CD4-positive, alpha-beta T cell (primary cell): Measurements from ENCODE around the gene ANKRD44. TPM values are rescaled to one million over a fixed set of nuclear protein-coding genes. Genes with fewer than 3 reads are reported as not detected.

ENCODE experiments used
- ATAC-seq: fragments of 200-7000 bp; cut with Tn5 transposase; one replicate; pipeline ENCODE4 v1.10.0; 2022; ENCODE audit warnings: mild to moderate bottlenecking; ENCODE audit not compliant: poor library complexity
- CTCF ChIA-PET: fragments of 350-600 bp; sonication (Branson Sonifier 250); formaldehyde crosslinking; loops from one replicate; lab custom pipeline; 2021; ENCODE audit warnings: antibody characterized with exemption, inconsistent platforms; lab: Charles Lee
- POLR2A ChIA-PET: fragments of 350-600 bp; sonication (Branson Sonifier 250); formaldehyde crosslinking; loops from one replicate; lab custom pipeline; 2021; ENCODE audit warnings: antibody characterized with exemption, inconsistent platforms; lab: Charles Lee
- DNase-seq, 14 experiments: peaks; one replicate each; pipeline ENCODE4 v3.0.0-alpha.2; 2013 to 2020; ENCODE audit warnings: mixed read lengths in 2 of 14
- H3K27ac ChIP-seq, 2 donors: one replicate each; pipeline versions ENCODE4 v1.5.1 to v1.7.0; 2013; ENCODE audit warnings: low read length in 2 of 2, low read depth in 1 of 2, mild to moderate bottlenecking in 1 of 2
- H3K27me3 ChIP-seq, 2 experiments: 1 replicate in 1 of 2; 2 replicates in 1 of 2; pipeline versions ENCODE4 v1.6.1 to v1.7.0; 2013; ENCODE audit warnings: low read length in 2 of 2, control low read depth in 1 of 2, mild to moderate bottlenecking in 1 of 2, moderate library complexity in 1 of 2; ENCODE audit not compliant: insufficient read depth in 2 of 2, control insufficient read depth in 1 of 2
- H3K36me3 ChIP-seq: one replicate; pipeline ENCODE4 v1.6.1; 2013; ENCODE audit warnings: low read length, control low read depth; ENCODE audit not compliant: insufficient read depth
- H3K4me1 ChIP-seq: one replicate; pipeline ENCODE4 v1.6.1; 2013; ENCODE audit warnings: low read length, control low read depth; ENCODE audit not compliant: insufficient read depth
- H3K4me3 ChIP-seq: one replicate; pipeline ENCODE4 v1.5.1; 2013; ENCODE audit warnings: mild to moderate bottlenecking, low read length, moderate library complexity
- H3K9me3 ChIP-seq, 2 experiments: 1 replicate in 1 of 2; 2 replicates in 1 of 2; pipeline versions ENCODE4 v1.6.1 to v1.7.0; 2013; ENCODE audit warnings: low read length in 2 of 2, mild to moderate bottlenecking in 2 of 2, control low read depth in 1 of 2, moderate library complexity in 1 of 2; ENCODE audit not compliant: control insufficient read depth in 1 of 2, insufficient read depth in 1 of 2
- H3K27ac Mint-ChIP-seq: one replicate; pipeline ENCODE4 v1.8.0; 2020; ENCODE audit warnings: mixed read lengths
- H3K27me3 Mint-ChIP-seq: one replicate; pipeline ENCODE4 v1.8.0; 2021; ENCODE audit warnings: mixed read lengths
- H3K36me3 Mint-ChIP-seq: one replicate; pipeline ENCODE4 v1.8.0; 2021; ENCODE audit warnings: low read depth, mixed read lengths
- H3K4me1 Mint-ChIP-seq: one replicate; pipeline ENCODE4 v1.8.0; 2021; ENCODE audit warnings: low read depth, mixed read lengths
- H3K4me3 Mint-ChIP-seq: one replicate; pipeline ENCODE4 v1.8.0; 2020; ENCODE audit warnings: mild to moderate bottlenecking, mixed read lengths
- H3K9me3 Mint-ChIP-seq: one replicate; pipeline ENCODE4 v1.8.0; 2020; ENCODE audit warnings: mixed read lengths
- intact Hi-C, 2 experiments: fragments of 100-400 bp; cut with DNase I in 1 of 2; cut with micrococcal nuclease in 1 of 2; formaldehyde crosslinking; loops; one replicate each; pipeline versions ENCODE4 v1.15.1 to v1.9.0; 2023 to 2025; cut with DNase I, micrococcal nuclease
- total RNA-seq, 174 experiments: library from RNA in 2 of 174; stranded (reverse) in 2 of 174; gene quantifications; one replicate each; pipeline ENCODE4 v1.2.3 and lab custom pipeline; 2021 to 2026
- TF ChIP-seq, protein P1 (sequence below): fragments of 200-600 bp; IDR thresholded peaks from one replicate; pipeline ENCODE4 v1.8.0; 2022; ENCODE audit warnings: antibody characterized with exemption, mild to moderate bottlenecking

ANKRD44 gene
- total RNA-seq, 2 experiments from 2014 or later, result 170 to 186 TPM

DNA sequence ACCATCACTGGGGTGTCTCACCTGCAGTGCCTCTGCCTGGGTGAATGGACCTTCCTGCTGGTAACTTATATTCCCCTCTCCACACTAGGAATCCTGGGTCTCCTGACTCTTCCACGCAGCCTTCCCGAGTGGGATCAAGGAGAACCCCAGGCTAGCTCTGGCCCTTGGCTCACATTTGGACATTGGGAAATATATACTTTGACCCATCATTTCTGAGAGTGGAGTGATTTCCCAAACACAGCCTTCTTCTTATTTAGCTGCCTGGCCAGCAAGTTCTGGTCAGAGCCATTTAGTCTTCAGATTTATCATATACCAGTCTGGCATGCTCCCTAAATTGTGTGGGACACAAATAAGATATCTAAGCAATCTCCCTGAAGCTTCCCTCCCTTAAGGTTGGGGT lies 237.3 kb downstream of the ANKRD44 start:
- H3K36me3 ChIP-seq, result peaks cover 78% of the 10 kb centered on the region
- TF ChIP-seq, protein P1, sequence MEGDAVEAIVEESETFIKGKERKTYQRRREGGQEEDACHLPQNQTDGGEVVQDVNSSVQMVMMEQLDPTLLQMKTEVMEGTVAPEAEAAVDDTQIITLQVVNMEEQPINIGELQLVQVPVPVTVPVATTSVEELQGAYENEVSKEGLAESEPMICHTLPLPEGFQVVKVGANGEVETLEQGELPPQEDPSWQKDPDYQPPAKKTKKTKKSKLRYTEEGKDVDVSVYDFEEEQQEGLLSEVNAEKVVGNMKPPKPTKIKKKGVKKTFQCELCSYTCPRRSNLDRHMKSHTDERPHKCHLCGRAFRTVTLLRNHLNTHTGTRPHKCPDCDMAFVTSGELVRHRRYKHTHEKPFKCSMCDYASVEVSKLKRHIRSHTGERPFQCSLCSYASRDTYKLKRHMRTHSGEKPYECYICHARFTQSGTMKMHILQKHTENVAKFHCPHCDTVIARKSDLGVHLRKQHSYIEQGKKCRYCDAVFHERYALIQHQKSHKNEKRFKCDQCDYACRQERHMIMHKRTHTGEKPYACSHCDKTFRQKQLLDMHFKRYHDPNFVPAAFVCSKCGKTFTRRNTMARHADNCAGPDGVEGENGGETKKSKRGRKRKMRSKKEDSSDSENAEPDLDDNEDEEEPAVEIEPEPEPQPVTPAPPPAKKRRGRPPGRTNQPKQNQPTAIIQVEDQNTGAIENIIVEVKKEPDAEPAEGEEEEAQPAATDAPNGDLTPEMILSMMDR, result no peak
- peak overlapping the region in 1 of 2 donors; percentile 7 for H3K27ac ChIP-seq
- Mint-ChIP-seq H3K9me3 (peaks cover 2% of the 10 kb centered on the region), H3K4me1 (peaks cover 85% of the 10 kb centered on the region), H3K27ac (peak overlapping the region; percentile 75), H3K27me3 (no peaks in the 10 kb centered on the region), H3K4me3 (no peak overlapping the region), H3K36me3 (peaks cover 100% of the 10 kb centered on the region)
- ATAC-seq (no peak), DNase-seq (no peak)
- H3K4me3 ChIP-seq, result no peak overlapping the region
- POLR2A ChIA-PET, result interaction anchor here (1.2 kb wide), 1 partner anchor 362 kb away, joined by 3 read pairs; no protein-coding TSS in a partner anchor
- CTCF ChIA-PET, result no interaction called here
- H3K4me1 ChIP-seq, result peaks cover 17% of the 10 kb centered on the region
- no peaks in the 10 kb centered on the region for H3K27me3 ChIP-seq
- H3K9me3 ChIP-seq, result no peaks in the 10 kb centered on the region
- intact Hi-C loops, result loop anchor here in 1 of 2 experiments (5.0 kb wide), 1 partner anchor 36 kb away; no protein-coding TSS in a partner anchor

DNA sequence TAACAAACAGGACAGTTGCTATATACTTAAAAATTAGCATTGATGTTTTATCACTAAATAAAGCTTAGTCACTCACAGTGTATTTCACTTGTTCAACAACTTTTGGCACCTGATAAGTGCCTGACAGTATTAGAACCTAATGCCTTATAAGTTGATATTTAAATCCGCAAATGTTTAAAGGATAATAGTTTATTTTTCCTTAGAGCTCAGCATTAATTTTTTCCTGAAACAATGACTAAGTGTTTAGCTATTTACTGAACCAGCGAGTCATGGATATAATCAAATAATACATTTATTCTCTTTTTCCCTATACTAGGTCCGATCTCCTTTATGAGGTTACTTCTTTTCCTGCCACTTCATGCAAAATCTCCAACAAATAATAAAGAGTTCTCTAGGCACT lies 238.0 kb downstream of the ANKRD44 start:
- no peak overlapping the region for H3K4me3 ChIP-seq
- Mint-ChIP-seq H3K36me3 (peaks cover 93% of the 10 kb centered on the region), H3K27me3 (no peaks in the 10 kb centered on the region), H3K27ac (peak overlapping the region; percentile 75), H3K4me1 (peaks cover 85% of the 10 kb centered on the region), H3K4me3 (no peak overlapping the region), H3K9me3 (peaks cover 2% of the 10 kb centered on the region)
- TF ChIP-seq, protein P1, result no peak
- CTCF ChIA-PET, result no interaction called here
- no peaks in the 10 kb centered on the region for H3K9me3 ChIP-seq
- peaks cover 71% of the 10 kb centered on the region for H3K36me3 ChIP-seq
- intact Hi-C loops, result loop anchor here in 1 of 2 experiments (5.0 kb wide), 1 partner anchor 35 kb away; no protein-coding TSS in a partner anchor
- no peak for DNase-seq
- no peak overlapping the region for H3K27ac ChIP-seq
- POLR2A ChIA-PET, result no interaction called here
- peaks cover 17% of the 10 kb centered on the region for H3K4me1 ChIP-seq
- H3K27me3 ChIP-seq, result no peaks in the 10 kb centered on the region
- no peak for ATAC-seq

DNA sequence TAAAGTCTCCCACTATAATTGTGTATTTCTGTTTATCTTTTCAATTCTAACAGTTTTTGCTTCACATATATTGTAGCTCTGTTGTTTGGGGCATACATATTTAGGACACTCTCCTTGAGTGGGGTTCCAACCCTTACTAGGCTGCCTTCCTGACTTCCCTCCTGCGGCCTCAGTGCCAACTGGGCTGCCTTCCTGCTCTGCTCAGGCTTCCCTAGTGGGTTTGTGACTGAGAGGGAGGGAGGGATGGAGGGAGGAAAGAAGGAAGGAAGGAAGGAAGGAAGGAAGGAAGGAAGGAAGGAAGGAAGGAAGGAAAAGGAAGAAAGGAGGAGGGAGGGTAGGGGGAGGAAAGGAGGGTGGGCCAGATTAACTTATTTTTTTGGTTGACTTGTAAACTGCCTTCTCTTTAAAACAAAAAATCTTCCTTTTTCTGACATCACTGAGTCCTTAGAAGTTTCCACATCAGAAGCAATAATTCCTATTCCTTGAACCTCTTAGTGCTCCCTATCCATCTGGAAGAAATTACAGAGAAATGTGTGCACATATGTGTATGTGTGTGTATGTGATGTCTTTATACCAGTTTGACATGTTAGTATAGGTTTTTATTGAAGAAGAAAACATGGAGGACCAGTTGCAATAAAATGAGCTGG lies 238.7 kb downstream of the ANKRD44 start:
- DNase-seq (no peak), ATAC-seq (no peak)
- Histone ChIP-seq H3K27me3 (no peaks in the 10 kb centered on the region), H3K4me1 (peaks cover 17% of the 10 kb centered on the region), H3K27ac (peak overlapping the region in 1 of 2 donors; percentile 12), H3K4me3 (no peak overlapping the region), H3K36me3 (peaks cover 65% of the 10 kb centered on the region), H3K9me3 (no peaks in the 10 kb centered on the region)
- ChIA-PET POLR2A (no interaction called here), CTCF (no interaction called here)
- Mint-ChIP-seq H3K9me3 (peaks cover 2% of the 10 kb centered on the region), H3K27ac (peak overlapping the region; percentile 75), H3K4me3 (no peak overlapping the region), H3K36me3 (peaks cover 91% of the 10 kb centered on the region), H3K4me1 (peaks cover 83% of the 10 kb centered on the region), H3K27me3 (no peaks in the 10 kb centered on the region)
- intact Hi-C loops, result loop anchor here in 1 of 2 experiments (5.0 kb wide), 1 partner anchor 35 kb away; no protein-coding TSS in a partner anchor
- TF ChIP-seq, protein P1, result no peak
